HEK293 (cell line): ENCODE data around the gene ADM2.

Source experiments
- CTCF ChIP-seq: fragments of 450-650 bp; formaldehyde crosslinking; IDR thresholded peaks from 2 replicates; pipeline ENCODE4 v1.5.1; 2016; ENCODE audit warnings: missing biosample characterization, missing genetic modification characterization
- KLF9 ChIP-seq: fragments of 450-650 bp; formaldehyde crosslinking; IDR thresholded peaks from 2 replicates; pipeline ENCODE4 v1.5.1; 2016; ENCODE audit warnings: missing biosample characterization, missing genetic modification characterization, low read depth
- REST ChIP-seq: fragments of 450-650 bp; formaldehyde crosslinking; IDR thresholded peaks from 2 replicates; pipeline ENCODE4 v1.5.1; 2016; ENCODE audit warnings: missing biosample characterization, missing genetic modification characterization
- ZBTB20 ChIP-seq: fragments of 450-650 bp; formaldehyde crosslinking; IDR thresholded peaks from 2 replicates; pipeline ENCODE4 v1.5.1; 2016; ENCODE audit warnings: missing biosample characterization, missing genetic modification characterization
- ZNF274 ChIP-seq, 2 experiments: fragments of 200-500 bp in 1 of 2; fragments of 450-650 bp in 1 of 2; sonication (Bioruptor generic) in 1 of 2; formaldehyde crosslinking in 1 of 2; IDR thresholded peaks; 2 replicates each; pipeline versions ENCODE4 v1.5.1 to v1.6.1; 2014 to 2016; ENCODE audit warnings: borderline replicate concordance in 1 of 2, inconsistent platforms in 1 of 2, low read length in 1 of 2, missing biosample characterization in 1 of 2, missing genetic modification characterization in 1 of 2
- ZNF423 ChIP-seq: fragments of 450-650 bp; formaldehyde crosslinking; IDR thresholded peaks from 2 replicates; pipeline ENCODE4 v1.5.1; 2016; ENCODE audit warnings: missing biosample characterization, missing genetic modification characterization
- ZNF426 ChIP-seq: fragments of 450-650 bp; formaldehyde crosslinking; IDR thresholded peaks from 2 replicates; pipeline ENCODE4 v1.5.1; 2017; ENCODE audit warnings: missing biosample characterization, missing genetic modification characterization, mild to moderate bottlenecking, inconsistent platforms, moderate library complexity
- TF ChIP-seq, protein P1 (sequence below): fragments of 450-650 bp; formaldehyde crosslinking; optimal IDR thresholded peaks from 2 replicates; pipeline ENCODE3; 2016; ENCODE audit warnings: missing biosample characterization, mild to moderate bottlenecking, missing genetic modification characterization
- TF ChIP-seq, protein P2 (sequence below): fragments of 450-650 bp; formaldehyde crosslinking; IDR thresholded peaks from 2 replicates; pipeline ENCODE4 v1.5.1; 2016; ENCODE audit warnings: missing biosample characterization, missing genetic modification characterization, borderline replicate concordance

DNA sequence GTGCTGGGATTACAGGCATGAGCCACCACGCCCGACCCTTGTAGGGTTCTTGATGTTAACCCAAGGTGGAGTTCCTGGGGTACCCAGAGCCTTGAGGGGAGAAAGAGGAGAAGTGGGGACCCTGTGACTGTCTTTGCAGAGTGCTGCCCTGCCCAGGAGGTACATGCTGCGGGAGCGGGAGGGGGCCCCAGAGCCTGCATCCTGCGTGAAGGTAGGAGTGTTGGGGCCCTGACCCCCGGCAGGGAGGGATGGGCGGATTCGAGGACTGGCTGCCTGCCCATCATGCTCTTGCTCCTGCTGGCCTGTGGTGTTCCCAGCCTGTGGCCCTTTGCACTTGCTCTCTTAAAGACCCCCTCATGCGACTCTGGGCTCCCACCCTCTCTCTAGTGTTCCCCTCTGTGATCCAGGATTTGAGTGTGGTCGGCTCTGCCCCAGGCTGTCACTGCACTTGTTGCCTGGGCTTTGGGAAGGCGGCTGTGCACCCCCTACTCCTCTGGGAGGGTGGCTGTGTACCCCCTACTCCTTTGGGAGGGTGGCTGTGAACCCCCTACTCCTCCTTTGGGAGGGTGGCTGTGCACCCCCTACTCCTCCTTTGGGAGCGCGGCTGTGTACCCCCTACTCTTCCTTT is 39.6 kb downstream of the ADM2 start:
- TF ChIP-seq REST (tag by site-specific recombination) (no peak), ZNF426 (tag by site-specific recombination) (no peak), ZNF274 (IDR thresholded peaks at IDR 0.05; ENCODE audit: low read length) (no peak), ZNF274 (tag by site-specific recombination; IDR thresholded peaks at IDR 0.05; ENCODE audit: borderline replicate concordance) (no peak), ZNF423 (tag by site-specific recombination) (no peak), CTCF (tag by site-specific recombination) (no peak), ZBTB20 (tag by site-specific recombination) (no peak), KLF9 (tag by site-specific recombination) (no peak)
- TF ChIP-seq, protein P1, sequence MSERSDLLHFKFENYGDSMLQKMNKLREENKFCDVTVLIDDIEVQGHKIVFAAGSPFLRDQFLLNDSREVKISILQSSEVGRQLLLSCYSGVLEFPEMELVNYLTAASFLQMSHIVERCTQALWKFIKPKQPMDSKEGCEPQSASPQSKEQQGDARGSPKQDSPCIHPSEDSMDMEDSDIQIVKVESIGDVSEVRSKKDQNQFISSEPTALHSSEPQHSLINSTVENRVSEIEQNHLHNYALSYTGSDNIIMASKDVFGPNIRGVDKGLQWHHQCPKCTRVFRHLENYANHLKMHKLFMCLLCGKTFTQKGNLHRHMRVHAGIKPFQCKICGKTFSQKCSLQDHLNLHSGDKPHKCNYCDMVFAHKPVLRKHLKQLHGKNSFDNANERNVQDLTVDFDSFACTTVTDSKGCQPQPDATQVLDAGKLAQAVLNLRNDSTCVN (tag by site-specific recombination), result no peak
- TF ChIP-seq, protein P2, sequence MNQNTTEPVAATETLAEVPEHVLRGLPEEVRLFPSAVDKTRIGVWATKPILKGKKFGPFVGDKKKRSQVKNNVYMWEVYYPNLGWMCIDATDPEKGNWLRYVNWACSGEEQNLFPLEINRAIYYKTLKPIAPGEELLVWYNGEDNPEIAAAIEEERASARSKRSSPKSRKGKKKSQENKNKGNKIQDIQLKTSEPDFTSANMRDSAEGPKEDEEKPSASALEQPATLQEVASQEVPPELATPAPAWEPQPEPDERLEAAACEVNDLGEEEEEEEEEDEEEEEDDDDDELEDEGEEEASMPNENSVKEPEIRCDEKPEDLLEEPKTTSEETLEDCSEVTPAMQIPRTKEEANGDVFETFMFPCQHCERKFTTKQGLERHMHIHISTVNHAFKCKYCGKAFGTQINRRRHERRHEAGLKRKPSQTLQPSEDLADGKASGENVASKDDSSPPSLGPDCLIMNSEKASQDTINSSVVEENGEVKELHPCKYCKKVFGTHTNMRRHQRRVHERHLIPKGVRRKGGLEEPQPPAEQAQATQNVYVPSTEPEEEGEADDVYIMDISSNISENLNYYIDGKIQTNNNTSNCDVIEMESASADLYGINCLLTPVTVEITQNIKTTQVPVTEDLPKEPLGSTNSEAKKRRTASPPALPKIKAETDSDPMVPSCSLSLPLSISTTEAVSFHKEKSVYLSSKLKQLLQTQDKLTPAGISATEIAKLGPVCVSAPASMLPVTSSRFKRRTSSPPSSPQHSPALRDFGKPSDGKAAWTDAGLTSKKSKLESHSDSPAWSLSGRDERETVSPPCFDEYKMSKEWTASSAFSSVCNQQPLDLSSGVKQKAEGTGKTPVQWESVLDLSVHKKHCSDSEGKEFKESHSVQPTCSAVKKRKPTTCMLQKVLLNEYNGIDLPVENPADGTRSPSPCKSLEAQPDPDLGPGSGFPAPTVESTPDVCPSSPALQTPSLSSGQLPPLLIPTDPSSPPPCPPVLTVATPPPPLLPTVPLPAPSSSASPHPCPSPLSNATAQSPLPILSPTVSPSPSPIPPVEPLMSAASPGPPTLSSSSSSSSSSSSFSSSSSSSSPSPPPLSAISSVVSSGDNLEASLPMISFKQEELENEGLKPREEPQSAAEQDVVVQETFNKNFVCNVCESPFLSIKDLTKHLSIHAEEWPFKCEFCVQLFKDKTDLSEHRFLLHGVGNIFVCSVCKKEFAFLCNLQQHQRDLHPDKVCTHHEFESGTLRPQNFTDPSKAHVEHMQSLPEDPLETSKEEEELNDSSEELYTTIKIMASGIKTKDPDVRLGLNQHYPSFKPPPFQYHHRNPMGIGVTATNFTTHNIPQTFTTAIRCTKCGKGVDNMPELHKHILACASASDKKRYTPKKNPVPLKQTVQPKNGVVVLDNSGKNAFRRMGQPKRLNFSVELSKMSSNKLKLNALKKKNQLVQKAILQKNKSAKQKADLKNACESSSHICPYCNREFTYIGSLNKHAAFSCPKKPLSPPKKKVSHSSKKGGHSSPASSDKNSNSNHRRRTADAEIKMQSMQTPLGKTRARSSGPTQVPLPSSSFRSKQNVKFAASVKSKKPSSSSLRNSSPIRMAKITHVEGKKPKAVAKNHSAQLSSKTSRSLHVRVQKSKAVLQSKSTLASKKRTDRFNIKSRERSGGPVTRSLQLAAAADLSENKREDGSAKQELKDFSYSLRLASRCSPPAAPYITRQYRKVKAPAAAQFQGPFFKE (tag by site-specific recombination), result no peak
